H1 (cell line): Measurements from ENCODE around the gene UGT1A9. TPM values are rescaled to one million over a fixed set of nuclear protein-coding genes. Genes with fewer than 3 reads are reported as not detected.

Source experiments
- CTCF ChIA-PET: fragments of 300-600 bp; sonication (Branson Sonifier 250); formaldehyde crosslinking; loops from one replicate; lab custom pipeline; 2021; ENCODE audit not compliant: partially characterized antibody; lab: Charles Lee
- POLR2A ChIA-PET: fragments of 300-600 bp; sonication (Branson Sonifier 250); formaldehyde crosslinking; loops from one replicate; lab custom pipeline; 2021; ENCODE audit warnings: inconsistent platforms; ENCODE audit not compliant: partially characterized antibody; lab: Charles Lee
- DNase-seq, 2 experiments: peaks; one replicate each; pipeline versions ENCODE4 v3.0.0 to v3.0.0-alpha.2; 2010 to 2022; ENCODE audit warnings: low spot score in 2 of 2, low read depth in 1 of 2, mixed read lengths in 1 of 2
- FAIRE-seq: peaks from 2 replicates; lab custom pipeline; 2011; peaks lifted over from hg19 to GRCh38; lab: Jason Lieb, UNC
- H2AFZ ChIP-seq: 2 replicates; pipeline ENCODE4 v1.8.1; 2012; ENCODE audit warnings: low read length, inconsistent platforms
- H2AK5ac ChIP-seq: 2 replicates; pipeline ENCODE4 v1.6.1; 2013; ENCODE audit warnings: low read depth, low read length
- H2BK120ac ChIP-seq: replicated peaks from 2 replicates; pipeline ENCODE3; 2013; ENCODE audit warnings: low read depth, low read length, inconsistent platforms
- H2BK12ac ChIP-seq: 2 replicates; pipeline ENCODE4 v1.6.1; 2013; ENCODE audit warnings: low read depth, low read length
- H2BK15ac ChIP-seq: 2 replicates; pipeline ENCODE4 v1.6.1; 2013; ENCODE audit warnings: low read length
- H2BK20ac ChIP-seq: 2 replicates; pipeline ENCODE4 v1.6.1; 2013; ENCODE audit warnings: low read length
- H2BK5ac ChIP-seq: 2 replicates; pipeline ENCODE4 v1.6.1; 2013; ENCODE audit warnings: low read depth, low read length
- H3K14ac ChIP-seq: 2 replicates; pipeline ENCODE4 v1.6.1; 2013; ENCODE audit warnings: inconsistent platforms; ENCODE audit not compliant: insufficient read length
- H3K18ac ChIP-seq: 2 replicates; pipeline ENCODE4 v1.6.1; 2013; ENCODE audit warnings: low read length; ENCODE audit errors: extremely low read depth
- H3K23ac ChIP-seq: 2 replicates; pipeline ENCODE4 v1.6.1; 2013; ENCODE audit warnings: inconsistent platforms; ENCODE audit not compliant: insufficient read length
- H3K23me2 ChIP-seq: 2 replicates; pipeline ENCODE4 v1.6.1; 2013; ENCODE audit warnings: low read depth, low read length
- H3K27ac ChIP-seq: 2 replicates; pipeline ENCODE4 v1.6.1; 2011; ENCODE audit warnings: low read depth, low read length, inconsistent platforms
- H3K27me3 ChIP-seq, 4 experiments: replicated peaks in 1 of 4; 1 replicate in 1 of 4; 2 replicates in 3 of 4; pipeline versions ENCODE4 v1.6.1 to v1.8.1; 2011 to 2013; ENCODE audit warnings: low read length in 3 of 4, mild to moderate bottlenecking in 3 of 4, inconsistent platforms in 2 of 4, mixed read lengths in 2 of 4, moderate library complexity in 1 of 4; ENCODE audit not compliant: control insufficient read depth in 3 of 4, insufficient read depth in 3 of 4; ENCODE audit errors: extremely low read depth in 1 of 4
- H3K36me3 ChIP-seq, 4 experiments: 2 replicates each; pipeline versions ENCODE4 v1.6.1 to v1.8.1; 2011 to 2013; ENCODE audit warnings: mild to moderate bottlenecking in 4 of 4, low read length in 3 of 4, moderate library complexity in 2 of 4, control low read depth in 1 of 4, inconsistent platforms in 1 of 4; ENCODE audit not compliant: insufficient read depth in 4 of 4, control insufficient read depth in 2 of 4
- H3K4ac ChIP-seq: replicated peaks from 2 replicates; pipeline ENCODE3; 2013; ENCODE audit warnings: low read length, low read depth, mixed read lengths, inconsistent platforms; ENCODE audit not compliant: insufficient read length
- H3K4me1 ChIP-seq, 4 experiments: replicated peaks in 1 of 4; 1 replicate in 1 of 4; 2 replicates in 3 of 4; pipeline versions ENCODE4 v1.6.1 to v1.8.1; 2011 to 2013; ENCODE audit warnings: low read length in 3 of 4, inconsistent platforms in 2 of 4, mixed read lengths in 1 of 4; ENCODE audit not compliant: insufficient read depth in 4 of 4, control insufficient read depth in 3 of 4
- H3K4me2 ChIP-seq, 2 experiments: 2 replicates each; pipeline versions ENCODE4 v1.6.1 to v1.8.1; 2011 to 2013; ENCODE audit warnings: low read depth in 2 of 2, low read length in 2 of 2, control low read depth in 1 of 2, inconsistent platforms in 1 of 2, mild to moderate bottlenecking in 1 of 2; ENCODE audit not compliant: insufficient read depth in 1 of 2
- H3K4me3 ChIP-seq, 4 experiments: fragments of 200-600, 300-600 bp in 1 of 4; sonication (generic), shearing (Covaris generic), sonication (Bioruptor Twin) in 1 of 4; 2 replicates each; pipeline versions ENCODE4 v1.5.1 to v1.8.1; 2011 to 2016; ENCODE audit warnings: low read length in 4 of 4, low read depth in 3 of 4, control low read depth in 2 of 4, inconsistent platforms in 2 of 4, mild to moderate bottlenecking in 2 of 4, mixed read lengths in 1 of 4, moderate library complexity in 1 of 4; ENCODE audit not compliant: insufficient read depth in 2 of 4; ENCODE audit errors: extremely low read depth in 1 of 4
- H3K56ac ChIP-seq: replicated peaks from 2 replicates; pipeline ENCODE3; 2013; ENCODE audit warnings: low read depth, mild to moderate bottlenecking, mixed read lengths, low read length, inconsistent platforms; ENCODE audit not compliant: insufficient read length
- H3K79me1 ChIP-seq: 2 replicates; pipeline ENCODE4 v1.6.1; 2013; ENCODE audit warnings: low read depth, low read length, control low read depth
- H3K79me2 ChIP-seq, 2 experiments: 2 replicates each; pipeline versions ENCODE4 v1.6.1 to v1.8.1; 2012 to 2013; ENCODE audit warnings: low read length in 2 of 2, mild to moderate bottlenecking in 2 of 2, inconsistent platforms in 1 of 2; ENCODE audit not compliant: insufficient read depth in 2 of 2, control insufficient read depth in 1 of 2
- H3K9ac ChIP-seq, 4 experiments: replicated peaks in 1 of 4; 1 replicate in 1 of 4; 2 replicates in 3 of 4; pipeline versions ENCODE4 v1.6.1 to v1.8.1; 2011 to 2013; ENCODE audit warnings: low read depth in 3 of 4, low read length in 3 of 4, control low read depth in 2 of 4, mild to moderate bottlenecking in 2 of 4, moderate library complexity in 2 of 4, inconsistent platforms in 1 of 4; ENCODE audit errors: extremely low read depth in 1 of 4
- H3K9me3 ChIP-seq, 2 experiments: 2 replicates each; pipeline versions ENCODE4 v1.6.1 to v1.8.1; 2012 to 2013; ENCODE audit warnings: mild to moderate bottlenecking in 2 of 2, moderate library complexity in 2 of 2, control low read depth in 1 of 2, inconsistent platforms in 1 of 2, low read depth in 1 of 2, low read length in 1 of 2, mixed read lengths in 1 of 2; ENCODE audit not compliant: insufficient read depth in 2 of 2
- H4K20me1 ChIP-seq, 2 experiments: replicated peaks in 1 of 2; 2 replicates each; pipeline versions ENCODE3 to v1.8.1; 2011 to 2013; ENCODE audit warnings: inconsistent platforms in 2 of 2, low read length in 2 of 2, mild to moderate bottlenecking in 1 of 2; ENCODE audit not compliant: insufficient read depth in 2 of 2, control insufficient read depth in 1 of 2
- H4K5ac ChIP-seq: 2 replicates; pipeline ENCODE4 v1.6.1; 2013; ENCODE audit warnings: low read length, low read depth, mixed read lengths, inconsistent platforms; ENCODE audit not compliant: insufficient read length
- H4K8ac ChIP-seq: 2 replicates; pipeline ENCODE4 v1.8.0; 2013; ENCODE audit warnings: mild to moderate bottlenecking, moderate library complexity, low read length, inconsistent platforms; ENCODE audit not compliant: insufficient read depth; ENCODE audit errors: extremely low read depth
- H4K91ac ChIP-seq: replicated peaks from 2 replicates; pipeline ENCODE3; 2013; ENCODE audit warnings: low read length, mixed read lengths, inconsistent platforms; ENCODE audit not compliant: insufficient read length
- BACH1 ChIP-seq: IDR thresholded peaks from 2 replicates; pipeline ENCODE4 v1.6.1; 2012; ENCODE audit warnings: low read length, improper control_type of control experiment
- EZH2 ChIP-seq: fragments of 200-600 bp; sonication (generic); IDR thresholded peaks from 2 replicates; pipeline ENCODE4 v1.7.1; 2012; ENCODE audit warnings: low read depth, mild to moderate bottlenecking, moderate library complexity, low read length, inconsistent platforms; ENCODE audit not compliant: severe bottlenecking
- MAFK ChIP-seq: IDR thresholded peaks from 2 replicates; pipeline ENCODE4 v1.6.1; 2012; ENCODE audit warnings: low read depth, mild to moderate bottlenecking, improper control_type of control experiment, low read length
- NANOG ChIP-seq: IDR thresholded peaks from 2 replicates; pipeline ENCODE4 v1.6.1; 2011; ENCODE audit warnings: low read length, low read depth, mild to moderate bottlenecking, inconsistent platforms; ENCODE audit not compliant: insufficient read depth, poor library complexity, severe bottlenecking
- WGBS, 2 experiments: shearing (Covaris generic) in 1 of 2; methylation state at CpG; one replicate each; pipeline versions ENCODE4 v1.1.6 to v1.1.7; 2013 to 2015; ENCODE audit warnings: low lambda C conversion rate in 2 of 2, mixed read lengths in 2 of 2, inconsistent platforms in 1 of 2, low coverage in 1 of 2, missing lambda C conversion rate in 1 of 2; ENCODE audit not compliant: insufficient replicate concordance in 2 of 2, insufficient coverage in 1 of 2, insufficient read length in 1 of 2; ENCODE audit errors: extremely low coverage in 1 of 2, missing lambda C conversion rate in 1 of 2; 5-methylcytosine and 5-hydroxymethylcytosine counted together
- polyA plus RNA-seq, 7 experiments: library from polyadenylated mRNA; depleted of rRNA in 3 of 7; stranded (reverse) in 5 of 7; unstranded in 2 of 7; fragments of >200 nt in 5 of 7; fragments of 200-250 nt in 2 of 7; gene quantifications; 1 replicate in 5 of 7; 2 replicates in 1 of 7; 4 replicates in 1 of 7; pipeline versions ENCODE4 v1.2.1 to v1.2.3, GENCODE V29; 2011 to 2013; ENCODE audit warnings: missing spikeins in 2 of 7, mixed read lengths in 2 of 7
- total RNA-seq: library from RNA; stranded (reverse); fragmentation: NEBNext Ultra II Directional; extraction: Animal tissue kit (Norgen Biotek cat#: 25700); gene quantifications from 2 replicates; pipeline ENCODE4 v1.2.1, GENCODE V29; 2021
- TF ChIP-seq, protein P1 (sequence below), 3 experiments: IDR thresholded peaks; 1 replicate in 2 of 3; 2 replicates in 1 of 3; pipeline versions ENCODE4 v1.5.1 to v1.6.1; 2011; ENCODE audit warnings: low read length in 3 of 3, mild to moderate bottlenecking in 3 of 3, inconsistent platforms in 2 of 3, low read depth in 1 of 3, moderate library complexity in 1 of 3; ENCODE audit not compliant: insufficient read depth in 1 of 3; ENCODE audit errors: control extremely low read depth in 1 of 3
- TF ChIP-seq, protein P2 (sequence below): IDR thresholded peaks from 2 replicates; pipeline ENCODE4 v1.6.1; 2011; ENCODE audit warnings: low read depth, mild to moderate bottlenecking, low read length; ENCODE audit not compliant: insufficient read depth

Gene UGT1A9
- total and polyA plus RNA-seq, 2 of the 8 experiments (the other 6 are each of a cell fraction or from before 2014, with no cell fraction given) = not detected

DNA sequence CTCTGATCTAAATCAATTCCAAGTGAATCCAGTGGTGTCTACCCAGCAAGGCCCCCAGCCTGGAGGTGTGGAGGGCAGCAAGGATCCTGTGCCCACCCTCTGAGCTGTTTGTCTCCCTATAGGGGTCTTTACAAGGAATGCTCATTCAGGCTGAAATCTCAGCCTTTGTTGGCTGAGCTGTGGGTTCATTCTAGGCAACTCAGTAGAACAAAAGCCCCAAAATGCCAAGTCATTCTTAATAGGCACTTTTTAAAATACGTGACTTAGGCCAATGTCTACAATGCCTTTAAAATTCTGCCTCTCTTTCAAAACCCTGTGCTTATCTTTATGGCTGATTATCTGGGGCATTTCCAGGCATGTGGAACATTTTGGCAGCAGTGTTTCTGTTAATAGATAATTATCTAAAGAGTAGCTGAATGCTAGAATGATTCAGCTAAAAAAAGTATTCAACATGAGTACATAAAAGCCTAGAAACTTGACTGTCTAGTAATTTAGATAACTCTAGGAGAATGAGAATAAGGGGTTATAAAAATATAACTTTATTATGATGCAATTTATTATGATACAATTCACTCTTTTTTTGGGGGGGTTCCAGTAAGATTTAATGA, 28.4 kb downstream of the UGT1A9 start:
- Histone ChIP-seq H3K27me3 (no peaks in the 10 kb centered on the region), H2AK5ac (no peak overlapping the region), H2AFZ (peak overlapping the region; percentile 40; the same call in 1 of the 2 replicates), H3K79me2 (no peaks in the 10 kb centered on the region), H4K5ac (no peak overlapping the region), H2BK15ac (no peak overlapping the region), H3K4me3 (no peak overlapping the region), H3K4me1 (peaks cover 0 to 4% (median 0%) of the 10 kb centered on the region in 4 experiments; a peak in 1 of 7 replicates), H3K36me3 (no peaks in the 10 kb centered on the region), H4K8ac (no peak overlapping the region), H3K27ac (no peak overlapping the region), H3K14ac (no peak overlapping the region), H2BK20ac (no peak overlapping the region), H3K18ac (no peak overlapping the region; the same call in 1 of the 2 replicates), H2BK12ac (no peak overlapping the region), H3K79me1 (no peaks in the 10 kb centered on the region), H2BK120ac (no peak overlapping the region), H2BK5ac (0 out of 2 replicates have a peak overlapping the region, but pooled peaks have one; percentile 17), H3K9ac (no peak overlapping the region), H4K91ac (no peak overlapping the region), H3K56ac (no peak overlapping the region), H3K4me2 (no peak overlapping the region), H3K23ac (no peak overlapping the region), H3K23me2 (no peaks in the 10 kb centered on the region), H3K9me3 (no peaks in the 10 kb centered on the region), H4K20me1 (no peaks in the 10 kb centered on the region), H3K4ac (no peak overlapping the region)
- CTCF ChIA-PET = interaction anchor here (0.8 to 3.1 kb wide), 2 partner anchors 9 to 12 kb away, joined by 3 to 12 read pairs; partner anchors contain the start of gene UGT1A5
- POLR2A ChIA-PET = no interaction called here
- TF ChIP-seq, protein P1, sequence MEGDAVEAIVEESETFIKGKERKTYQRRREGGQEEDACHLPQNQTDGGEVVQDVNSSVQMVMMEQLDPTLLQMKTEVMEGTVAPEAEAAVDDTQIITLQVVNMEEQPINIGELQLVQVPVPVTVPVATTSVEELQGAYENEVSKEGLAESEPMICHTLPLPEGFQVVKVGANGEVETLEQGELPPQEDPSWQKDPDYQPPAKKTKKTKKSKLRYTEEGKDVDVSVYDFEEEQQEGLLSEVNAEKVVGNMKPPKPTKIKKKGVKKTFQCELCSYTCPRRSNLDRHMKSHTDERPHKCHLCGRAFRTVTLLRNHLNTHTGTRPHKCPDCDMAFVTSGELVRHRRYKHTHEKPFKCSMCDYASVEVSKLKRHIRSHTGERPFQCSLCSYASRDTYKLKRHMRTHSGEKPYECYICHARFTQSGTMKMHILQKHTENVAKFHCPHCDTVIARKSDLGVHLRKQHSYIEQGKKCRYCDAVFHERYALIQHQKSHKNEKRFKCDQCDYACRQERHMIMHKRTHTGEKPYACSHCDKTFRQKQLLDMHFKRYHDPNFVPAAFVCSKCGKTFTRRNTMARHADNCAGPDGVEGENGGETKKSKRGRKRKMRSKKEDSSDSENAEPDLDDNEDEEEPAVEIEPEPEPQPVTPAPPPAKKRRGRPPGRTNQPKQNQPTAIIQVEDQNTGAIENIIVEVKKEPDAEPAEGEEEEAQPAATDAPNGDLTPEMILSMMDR (IDR thresholded peaks at IDR 0.05; ENCODE audit: control extremely low read depth in 1 of 3, insufficient read depth in 1 of 3, low read depth in 1 of 3, low read length in 3 of 3) = no peak
- no peak for TF ChIP-seq EZH2
- no peak for TF ChIP-seq NANOG
- peak; percentile 90 for TF ChIP-seq MAFK
- peak; percentile 98 for TF ChIP-seq BACH1
- TF ChIP-seq, protein P2, sequence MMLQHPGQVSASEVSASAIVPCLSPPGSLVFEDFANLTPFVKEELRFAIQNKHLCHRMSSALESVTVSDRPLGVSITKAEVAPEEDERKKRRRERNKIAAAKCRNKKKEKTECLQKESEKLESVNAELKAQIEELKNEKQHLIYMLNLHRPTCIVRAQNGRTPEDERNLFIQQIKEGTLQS = no peak
- 57% methylated on average over 1 of the region's 1 CpG; no CpG with 5 or more reads in 1 of the 2 experiments for WGBS, 2 experiments
- DNase-seq (no peak), FAIRE-seq (no peak)
